NCI-H128 (cell line): ENCODE results near the gene LDLRAP1.

Experiments used
- DNase-seq: peaks from one replicate; lab custom pipeline; 2025; ENCODE audit not compliant: unreplicated experiment; lab: John Stamatoyannopoulos, UW

The LDLRAP1 gene

GRCh38 chr1:25543005-25543424, 391 bp upstream of the LDLRAP1 start:
- no peak for DNase-seq

GRCh38 chr1:25544243-25544764, 898 bp downstream of the LDLRAP1 start:
- no peak for DNase-seq

- DNase-seq: no peak
Observed at GRCh38 chr1:25544819-25545218, 1.4 kb downstream of the LDLRAP1 start.

GRCh38 chr1:25545767-25546166, 2.4 kb downstream of the LDLRAP1 start:
- DNase-seq: no peak

- no peak for DNase-seq
Observed at GRCh38 chr1:25546193-25546592, 2.8 kb downstream of the LDLRAP1 start.

- no peak for DNase-seq
Observed at GRCh38 chr1:25548601-25549000, 5.2 kb downstream of the LDLRAP1 start.

GRCh38 chr1:25549273-25550154, 6.1 kb downstream of the LDLRAP1 start:
- DNase-seq: no peak

- DNase-seq: no peak
Observed at GRCh38 chr1:25550155-25550506, 6.7 kb downstream of the LDLRAP1 start.

- no peak for DNase-seq
Observed at GRCh38 chr1:25550683-25551310, 7.4 kb downstream of the LDLRAP1 start.

- no peak for DNase-seq
Observed at GRCh38 chr1:25553749-25554429, 10.5 kb downstream of the LDLRAP1 start.

- DNase-seq: no peak
Observed at GRCh38 chr1:25554430-25554780, 11.0 kb downstream of the LDLRAP1 start.

GRCh38 chr1:25554886-25555752, 11.7 kb downstream of the LDLRAP1 start:
- no peak for DNase-seq

GRCh38 chr1:25555753-25556092, 12.3 kb downstream of the LDLRAP1 start:
- no peak for DNase-seq

- no peak for DNase-seq
Observed at GRCh38 chr1:25556132-25556670, 12.8 kb downstream of the LDLRAP1 start.

- DNase-seq: no peak
Observed at GRCh38 chr1:25556791-25557476, 13.5 kb downstream of the LDLRAP1 start.

GRCh38 chr1:25557543-25557942, 14.1 kb downstream of the LDLRAP1 start:
- DNase-seq: no peak

- DNase-seq: no peak
Observed at GRCh38 chr1:25559031-25559430, 15.6 kb downstream of the LDLRAP1 start.

- DNase-seq: no peak
Observed at GRCh38 chr1:25560001-25560400, 16.6 kb downstream of the LDLRAP1 start.

GRCh38 chr1:25560788-25561187, 17.4 kb downstream of the LDLRAP1 start:
- DNase-seq: no peak

- DNase-seq: no peak
Observed at GRCh38 chr1:25561421-25562100, 18.2 kb downstream of the LDLRAP1 start.
